ENCODE results near the gene LRSAM1. TPM values are rescaled to one million over a fixed set of nuclear protein-coding genes. Genes with fewer than 3 reads are reported as not detected.

LRSAM1 gene
- total and polyA plus RNA-seq, 2 donors from 2014 or later = 15.8 to 24.6 TPM

DNA sequence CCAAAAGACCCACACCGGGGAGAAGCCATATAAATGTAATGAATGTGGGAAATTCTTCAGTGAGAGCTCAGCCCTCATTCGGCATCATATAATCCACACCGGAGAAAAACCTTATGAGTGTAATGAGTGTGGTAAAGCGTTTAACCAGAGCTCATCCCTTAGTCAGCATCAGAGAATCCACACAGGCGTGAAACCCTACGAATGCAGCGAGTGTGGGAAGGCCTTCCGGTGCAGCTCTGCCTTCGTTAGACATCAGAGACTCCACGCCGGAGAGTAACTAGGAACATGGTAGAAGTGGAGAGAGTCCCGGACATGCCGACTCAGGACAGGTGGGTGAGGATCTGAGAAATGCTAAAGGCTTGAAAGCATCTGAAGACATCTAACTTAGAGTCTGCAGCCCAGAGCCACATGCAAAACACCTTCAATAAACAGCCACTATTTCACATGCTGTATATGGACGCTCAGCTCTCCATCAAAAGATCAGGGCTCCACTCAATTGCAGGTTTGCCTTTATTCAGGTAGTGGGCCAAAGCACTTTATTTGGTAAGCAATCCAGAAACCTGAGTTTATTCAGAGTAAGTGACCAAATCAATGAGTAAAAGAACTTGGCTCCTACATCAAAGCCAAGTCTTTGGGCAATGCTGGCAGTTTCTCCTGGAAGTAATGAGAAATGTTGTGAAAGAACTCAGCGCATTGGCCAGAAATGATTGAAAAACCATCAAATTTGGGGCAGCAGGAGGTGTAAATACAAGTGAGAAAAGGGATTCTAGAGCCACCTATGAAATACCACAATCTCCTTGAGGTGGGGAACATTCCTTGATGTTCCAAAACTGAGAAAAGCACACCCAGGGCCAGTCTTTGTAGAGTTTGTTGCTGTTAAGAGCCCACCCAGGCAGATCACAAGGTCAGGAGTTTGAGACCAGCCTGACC lies 6.1 kb upstream of the LRSAM1 start:
- peaks cover 0 to 5% (median 0%) of the 10 kb centered on the region in 3 donors for H3K9me3 ChIP-seq (ENCODE audit: control insufficient read depth in 2 of 3, insufficient read depth in 1 of 3, low read length in 3 of 3)
- H3K9ac ChIP-seq (ENCODE audit: low read length in 3 of 3) = no peak overlapping the region
- TF ChIP-seq, protein P1, sequence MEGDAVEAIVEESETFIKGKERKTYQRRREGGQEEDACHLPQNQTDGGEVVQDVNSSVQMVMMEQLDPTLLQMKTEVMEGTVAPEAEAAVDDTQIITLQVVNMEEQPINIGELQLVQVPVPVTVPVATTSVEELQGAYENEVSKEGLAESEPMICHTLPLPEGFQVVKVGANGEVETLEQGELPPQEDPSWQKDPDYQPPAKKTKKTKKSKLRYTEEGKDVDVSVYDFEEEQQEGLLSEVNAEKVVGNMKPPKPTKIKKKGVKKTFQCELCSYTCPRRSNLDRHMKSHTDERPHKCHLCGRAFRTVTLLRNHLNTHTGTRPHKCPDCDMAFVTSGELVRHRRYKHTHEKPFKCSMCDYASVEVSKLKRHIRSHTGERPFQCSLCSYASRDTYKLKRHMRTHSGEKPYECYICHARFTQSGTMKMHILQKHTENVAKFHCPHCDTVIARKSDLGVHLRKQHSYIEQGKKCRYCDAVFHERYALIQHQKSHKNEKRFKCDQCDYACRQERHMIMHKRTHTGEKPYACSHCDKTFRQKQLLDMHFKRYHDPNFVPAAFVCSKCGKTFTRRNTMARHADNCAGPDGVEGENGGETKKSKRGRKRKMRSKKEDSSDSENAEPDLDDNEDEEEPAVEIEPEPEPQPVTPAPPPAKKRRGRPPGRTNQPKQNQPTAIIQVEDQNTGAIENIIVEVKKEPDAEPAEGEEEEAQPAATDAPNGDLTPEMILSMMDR (IDR thresholded peaks at IDR 0.05; ENCODE audit: borderline replicate concordance, extremely low read depth, insufficient read depth) = no peak
- H3K27ac ChIP-seq (ENCODE audit: low read depth in 2 of 2, low read length in 2 of 2) = no peak overlapping the region
- intact Hi-C loops (cut with DNase I) = no loop called here
- no peaks in the 10 kb centered on the region for H3K27me3 ChIP-seq (ENCODE audit: control insufficient read depth, insufficient read depth, low read length)
- peaks cover 0 to 15% (median 3%) of the 10 kb centered on the region in 3 donors for H3K4me1 ChIP-seq (ENCODE audit: control insufficient read depth in 2 of 3, insufficient read depth in 2 of 3, low read depth in 1 of 3, low read length in 3 of 3)
- peak in 1 of 5 donors; percentile 32 for DNase-seq
- no peak overlapping the region for H3K4me3 ChIP-seq (ENCODE audit: low read length in 3 of 3)
- H3K36me3 ChIP-seq (ENCODE audit: control insufficient read depth in 2 of 3, insufficient read depth in 3 of 3, low read length in 3 of 3) = peaks cover 10 to 43% (median 41%) of the 10 kb centered on the region in 3 donors
- FAIRE-seq = no peak

DNA sequence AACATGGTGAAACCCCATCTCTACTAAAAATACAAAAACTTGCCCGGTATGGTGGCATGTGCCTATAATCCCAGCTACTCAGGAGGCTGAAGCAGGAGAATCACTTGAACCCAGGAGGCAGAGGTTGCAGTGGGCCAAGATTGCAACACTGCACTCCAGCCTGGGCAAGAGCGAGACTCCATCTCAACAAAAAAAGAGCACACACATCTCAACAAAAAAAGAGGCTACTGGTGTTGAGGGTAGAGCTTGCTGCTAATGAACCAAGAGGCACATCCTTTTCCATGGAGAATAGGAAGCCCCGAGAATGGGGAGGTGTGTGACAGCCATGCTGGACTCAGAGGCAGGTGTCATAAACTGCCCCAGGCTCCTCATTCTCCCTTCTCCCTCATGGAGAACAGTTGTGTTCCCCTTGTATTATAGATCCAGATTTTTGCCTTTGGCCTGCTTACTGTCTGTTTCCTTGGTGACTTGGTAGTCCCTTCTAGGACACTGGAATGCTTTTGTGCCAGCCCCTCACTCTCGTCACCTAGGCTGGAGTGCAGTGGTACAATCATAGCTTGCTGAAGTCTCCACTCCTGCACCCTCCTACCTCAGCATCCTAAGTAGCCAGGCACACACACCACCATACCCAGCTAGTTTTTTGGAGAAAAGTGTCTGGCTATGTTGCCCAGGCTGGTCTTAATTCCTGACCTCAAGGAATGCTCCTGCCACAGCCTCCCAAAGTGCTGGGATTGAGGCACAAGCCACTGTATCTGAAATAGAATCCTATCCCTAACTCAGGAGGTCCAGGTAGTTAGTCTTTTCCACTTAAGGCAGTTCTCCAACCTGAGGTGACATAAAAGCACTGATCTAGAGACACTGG lies 5.2 kb upstream of the LRSAM1 start:
- no peaks in the 10 kb centered on the region for H3K27me3 ChIP-seq (ENCODE audit: control insufficient read depth, insufficient read depth, low read length)
- TF ChIP-seq, protein P1 (IDR thresholded peaks at IDR 0.05; ENCODE audit: borderline replicate concordance, extremely low read depth, insufficient read depth) = no peak
- no peak overlapping the region for H3K4me3 ChIP-seq (ENCODE audit: low read length in 3 of 3)
- peaks cover 0 to 5% (median 0%) of the 10 kb centered on the region in 3 donors for H3K9me3 ChIP-seq (ENCODE audit: control insufficient read depth in 2 of 3, insufficient read depth in 1 of 3, low read length in 3 of 3)
- H3K4me1 ChIP-seq (ENCODE audit: control insufficient read depth in 2 of 3, insufficient read depth in 2 of 3, low read depth in 1 of 3, low read length in 3 of 3) = peaks cover 0 to 18% (median 3%) of the 10 kb centered on the region in 3 donors
- H3K36me3 ChIP-seq (ENCODE audit: control insufficient read depth in 2 of 3, insufficient read depth in 3 of 3, low read length in 3 of 3) = peaks cover 10 to 42% (median 37%) of the 10 kb centered on the region in 3 donors
- no peak overlapping the region for H3K9ac ChIP-seq (ENCODE audit: low read length in 3 of 3)
- DNase-seq (peak in 1 of 5 donors; percentile 12), FAIRE-seq (no peak)
- H3K27ac ChIP-seq (ENCODE audit: low read depth in 2 of 2, low read length in 2 of 2) = no peak overlapping the region
- intact Hi-C loops (cut with DNase I) = no loop called here

DNA sequence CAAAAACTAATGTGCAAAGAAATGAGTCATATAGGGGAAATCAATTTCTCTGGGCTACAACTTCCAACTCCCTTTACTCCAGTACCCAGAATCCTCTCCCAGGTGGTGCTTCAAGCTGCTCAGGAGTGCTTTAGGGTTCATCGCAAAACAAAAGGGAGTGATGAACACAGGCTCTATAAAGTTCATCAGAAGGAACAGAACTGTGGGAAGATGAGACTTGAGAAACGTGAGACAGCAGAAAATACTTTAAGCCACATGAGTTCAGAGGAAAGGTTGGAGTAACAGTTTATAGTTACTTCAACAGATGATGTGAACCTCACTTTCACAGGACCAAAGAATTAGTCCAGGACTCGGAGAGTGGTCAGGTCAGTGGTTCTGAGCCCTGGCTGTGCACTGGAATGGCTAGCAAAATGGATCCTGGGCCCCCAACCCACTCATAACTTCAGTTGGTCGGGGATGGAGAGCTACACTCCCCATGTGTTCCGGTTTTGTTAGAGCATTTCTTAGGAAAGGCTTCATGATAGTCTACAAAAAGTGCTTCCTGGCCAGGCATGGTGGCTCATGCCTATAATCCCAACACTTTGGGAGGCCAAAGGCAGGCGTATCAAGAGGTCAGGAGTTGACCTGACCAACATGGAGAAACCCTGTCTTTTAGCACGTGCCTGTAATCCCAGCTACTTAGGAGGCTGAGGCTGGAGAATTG lies 4.4 kb upstream of the LRSAM1 start:
- H3K36me3 ChIP-seq (ENCODE audit: control insufficient read depth in 2 of 3, insufficient read depth in 3 of 3, low read length in 3 of 3) = peaks cover 7 to 39% (median 35%) of the 10 kb centered on the region in 3 donors
- peak in 1 of 5 donors; percentile 7 for DNase-seq
- no peak overlapping the region for H3K4me3 ChIP-seq (ENCODE audit: low read length in 3 of 3)
- no peak overlapping the region for H3K27ac ChIP-seq (ENCODE audit: low read depth in 2 of 2, low read length in 2 of 2)
- FAIRE-seq = no peak
- H3K27me3 ChIP-seq (ENCODE audit: control insufficient read depth, insufficient read depth, low read length) = no peaks in the 10 kb centered on the region
- peaks cover 0 to 5% (median 0%) of the 10 kb centered on the region in 3 donors for H3K9me3 ChIP-seq (ENCODE audit: control insufficient read depth in 2 of 3, insufficient read depth in 1 of 3, low read length in 3 of 3)
- TF ChIP-seq, protein P1 (IDR thresholded peaks at IDR 0.05; ENCODE audit: borderline replicate concordance, extremely low read depth, insufficient read depth) = no peak
- intact Hi-C loops (cut with DNase I) = no loop called here
- no peak overlapping the region for H3K9ac ChIP-seq (ENCODE audit: low read length in 3 of 3)
- peaks cover 0 to 18% (median 3%) of the 10 kb centered on the region in 3 donors for H3K4me1 ChIP-seq (ENCODE audit: control insufficient read depth in 2 of 3, insufficient read depth in 2 of 3, low read depth in 1 of 3, low read length in 3 of 3)

Measured in kidney (tissue), 14 donors.